Upper lobe of left lung (tissue), 4 donors: ENCODE data around the gene UBAC2.

ENCODE experiments used
- POLR2A ChIP-seq, 4 donors: fragments of 450-650 bp; IDR thresholded peaks; one replicate each; pipeline ENCODE4 v1.5.1; 2016 to 2017; ENCODE audit warnings: antibody characterized with exemption in 4 of 4, mild to moderate bottlenecking in 2 of 4
- TF ChIP-seq, protein P1 (sequence below), 6 experiments: fragments of 450-650 bp in 4 of 6; fragments of 200-600 bp in 2 of 6; sonication (generic) in 2 of 6; IDR thresholded peaks; one replicate each; pipeline ENCODE4 v1.5.1; 2016 to 2019; ENCODE audit warnings: antibody characterized with exemption in 6 of 6

DNA sequence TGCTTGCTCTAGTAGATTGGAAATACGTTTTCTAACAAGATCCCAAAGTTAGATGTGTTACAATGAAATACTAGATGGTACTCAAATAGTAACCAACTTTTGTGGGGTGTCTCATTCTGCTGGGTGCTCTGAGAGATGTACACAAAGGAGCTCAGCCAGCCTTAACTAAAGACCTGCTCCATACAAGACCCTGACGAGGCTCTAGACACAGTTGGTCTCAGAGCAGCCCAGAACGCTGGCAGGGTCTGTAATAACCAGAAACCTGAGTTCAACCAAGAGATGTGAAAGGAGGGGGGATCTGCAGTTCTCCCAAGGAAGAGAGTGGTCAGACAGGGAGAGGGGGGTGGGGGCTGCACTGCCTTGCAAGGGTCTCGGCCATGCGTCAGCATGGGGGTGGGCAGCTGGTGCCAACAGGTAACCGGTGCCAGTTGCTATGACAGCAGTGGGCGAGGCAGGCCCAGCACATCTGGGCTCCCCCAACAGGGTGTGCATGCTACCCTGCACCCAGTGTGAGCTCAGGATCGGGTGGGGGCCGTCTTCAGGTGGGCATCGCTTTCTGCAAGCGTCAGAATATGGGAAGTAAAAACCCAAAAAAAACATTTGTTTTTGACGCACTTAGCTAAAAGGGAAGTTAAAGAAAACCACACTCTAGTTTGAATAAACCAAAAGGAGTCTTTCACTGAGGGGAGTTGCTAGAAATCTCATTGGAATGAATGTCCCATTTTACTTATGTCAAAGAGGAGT, 174.5 kb downstream of the UBAC2 start:
- TF ChIP-seq, protein P1, sequence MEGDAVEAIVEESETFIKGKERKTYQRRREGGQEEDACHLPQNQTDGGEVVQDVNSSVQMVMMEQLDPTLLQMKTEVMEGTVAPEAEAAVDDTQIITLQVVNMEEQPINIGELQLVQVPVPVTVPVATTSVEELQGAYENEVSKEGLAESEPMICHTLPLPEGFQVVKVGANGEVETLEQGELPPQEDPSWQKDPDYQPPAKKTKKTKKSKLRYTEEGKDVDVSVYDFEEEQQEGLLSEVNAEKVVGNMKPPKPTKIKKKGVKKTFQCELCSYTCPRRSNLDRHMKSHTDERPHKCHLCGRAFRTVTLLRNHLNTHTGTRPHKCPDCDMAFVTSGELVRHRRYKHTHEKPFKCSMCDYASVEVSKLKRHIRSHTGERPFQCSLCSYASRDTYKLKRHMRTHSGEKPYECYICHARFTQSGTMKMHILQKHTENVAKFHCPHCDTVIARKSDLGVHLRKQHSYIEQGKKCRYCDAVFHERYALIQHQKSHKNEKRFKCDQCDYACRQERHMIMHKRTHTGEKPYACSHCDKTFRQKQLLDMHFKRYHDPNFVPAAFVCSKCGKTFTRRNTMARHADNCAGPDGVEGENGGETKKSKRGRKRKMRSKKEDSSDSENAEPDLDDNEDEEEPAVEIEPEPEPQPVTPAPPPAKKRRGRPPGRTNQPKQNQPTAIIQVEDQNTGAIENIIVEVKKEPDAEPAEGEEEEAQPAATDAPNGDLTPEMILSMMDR (IDR thresholded peaks at IDR 0.05): no peak
- TF ChIP-seq POLR2A (IDR thresholded peaks at IDR 0.05): peak in 1 of 4 donors; percentile 36
